HepG2 (cell line): Measurements from ENCODE around the gene FLRT2. TPM values are rescaled to one million over a fixed set of nuclear protein-coding genes. Genes with fewer than 3 reads are reported as not detected.

ENCODE experiments used
- ATAC-seq: fragments of 200-7000 bp; cut with Tn5 transposase; 3 replicates; pipeline ENCODE4 v1.9.1; 2020; ENCODE audit warnings: mild to moderate bottlenecking, moderate library complexity
- BruUV-seq: library from RNA; stranded (reverse); fragments of 400-500 nt; replicated peaks from 2 replicates; lab custom pipeline; 2021; lab: Mats Ljungman, UMichigan
- CTCF ChIA-PET: fragments of 300-600 bp; formaldehyde crosslinking; extraction: SDS; loops from one replicate; lab custom pipeline; 2021; ENCODE audit warnings: low total read pairs, inconsistent platforms, low intra/inter-chr PET ratio; lab: Yijun Ruan, JAX
- POLR2A ChIA-PET: fragments of 350-600 bp; sonication (Branson Sonifier 250); formaldehyde crosslinking; loops from one replicate; lab custom pipeline; 2020; ENCODE audit warnings: antibody characterized with exemption, inconsistent platforms; lab: Yijun Ruan, JAX
- DNase-seq: peaks from one replicate; pipeline ENCODE4 v3.0.0-alpha.2; 2015; ENCODE audit warnings: low spot score
- FAIRE-seq: peaks from 3 replicates; lab custom pipeline; 2011; peaks lifted over from hg19 to GRCh38; lab: Jason Lieb, UNC
- H2AFZ ChIP-seq: one replicate; pipeline ENCODE4 v1.6.1; 2011; ENCODE audit warnings: low read length, inconsistent platforms
- H3K27ac ChIP-seq: fragments of 300-600 bp; 3 replicates; pipeline ENCODE4 v1.8.0; 2011; ENCODE audit warnings: mixed run types, mild to moderate bottlenecking, mixed read lengths, low read length, inconsistent platforms; ENCODE audit not compliant: insufficient read depth; ENCODE audit errors: extremely low read length
- H3K27me3 ChIP-seq, 2 experiments: fragments of 200-600 bp in 1 of 2; 2 replicates in 1 of 2; 3 replicates in 1 of 2; pipeline versions ENCODE4 v1.6.0 to v1.8.0; 2011; ENCODE audit warnings: low read length in 2 of 2, mild to moderate bottlenecking in 2 of 2, moderate library complexity in 2 of 2, inconsistent platforms in 1 of 2; ENCODE audit not compliant: insufficient read depth in 2 of 2, control insufficient read depth in 1 of 2
- H3K36me3 ChIP-seq, 2 experiments: fragments of 200-600 bp in 1 of 2; replicated peaks in 1 of 2; 2 replicates in 1 of 2; 3 replicates in 1 of 2; pipeline versions ENCODE4 v1.5.1 to v1.8.0; 2011; ENCODE audit warnings: low read length in 2 of 2, inconsistent platforms in 1 of 2; ENCODE audit not compliant: insufficient read depth in 2 of 2, control insufficient read depth in 1 of 2
- H3K4me1 ChIP-seq: 2 replicates; pipeline ENCODE4 v1.5.1; 2012; ENCODE audit warnings: low read length, inconsistent platforms; ENCODE audit not compliant: insufficient read depth
- H3K4me2 ChIP-seq: 2 replicates; pipeline ENCODE4 v1.6.0; 2011; ENCODE audit warnings: low read depth, low read length, inconsistent platforms
- H3K4me3 ChIP-seq, 3 experiments: fragments of 200-600 bp in 1 of 3; sonication (generic), shearing (Covaris generic) in 1 of 3; replicated peaks in 1 of 3; 2 replicates each; pipeline ENCODE4 v1.5.1; 2011 to 2016; ENCODE audit warnings: low read length in 3 of 3, inconsistent platforms in 2 of 3, low read depth in 2 of 3, mild to moderate bottlenecking in 2 of 3, control low read depth in 1 of 3, mixed read lengths in 1 of 3; ENCODE audit not compliant: insufficient read depth in 1 of 3
- H3K79me2 ChIP-seq: one replicate; pipeline ENCODE4 v1.6.1; 2011; ENCODE audit warnings: low read length, inconsistent platforms; ENCODE audit not compliant: insufficient read depth
- H3K9ac ChIP-seq: 2 replicates; pipeline ENCODE4 v1.6.0; 2011; ENCODE audit warnings: mild to moderate bottlenecking, low read depth, low read length, inconsistent platforms; ENCODE audit not compliant: insufficient read depth
- H3K9me3 ChIP-seq: 2 replicates; pipeline ENCODE4 v1.5.1; 2012; ENCODE audit warnings: mild to moderate bottlenecking, low read length
- H4K20me1 ChIP-seq: 2 replicates; pipeline ENCODE4 v1.6.0; 2011; ENCODE audit warnings: inconsistent platforms, mild to moderate bottlenecking, low read length, moderate library complexity; ENCODE audit not compliant: insufficient read depth
- ARID5B ChIP-seq: IDR thresholded peaks from 2 replicates; pipeline ENCODE4 v1.4.0; 2020; ENCODE audit warnings: mild to moderate bottlenecking, missing genetic modification reagents
- HNF1A ChIP-seq, 2 experiments: sonication (generic) in 1 of 2; formaldehyde crosslinking in 1 of 2; IDR thresholded peaks; 2 replicates each; pipeline versions ENCODE4 v1.4.0 to v1.6.1; 2016 to 2020; ENCODE audit warnings: borderline replicate concordance in 1 of 2, low read depth in 1 of 2, mild to moderate bottlenecking in 1 of 2, missing genetic modification reagents in 1 of 2
- MBNL3 ChIP-seq: fragments of 250-450 bp; sonication (Bioruptor Pico); conservative IDR thresholded peaks from 2 replicates; pipeline ENCODE4 v1.8.0; 2022; ENCODE audit warnings: mild to moderate bottlenecking, inconsistent platforms
- MXD4 ChIP-seq: IDR thresholded peaks from 2 replicates; pipeline ENCODE4 v1.6.1; 2016; ENCODE audit warnings: mild to moderate bottlenecking, missing biosample characterization, missing genetic modification reagents
- THYN1 ChIP-seq: sonication (generic); formaldehyde crosslinking; IDR thresholded peaks from 2 replicates; pipeline ENCODE4 v1.8.1; 2023; ENCODE audit warnings: low read depth, mild to moderate bottlenecking, moderate library complexity, missing genetic modification reagents, borderline replicate concordance
- WIZ ChIP-seq: sonication (generic); formaldehyde crosslinking; IDR thresholded peaks from 2 replicates; pipeline ENCODE4 v1.5.1; 2020; ENCODE audit warnings: mild to moderate bottlenecking, missing genetic modification reagents
- ZNF101 ChIP-seq: sonication (generic); formaldehyde crosslinking; IDR thresholded peaks from 2 replicates; pipeline ENCODE4 v1.4.0; 2020; ENCODE audit warnings: mild to moderate bottlenecking, low read depth, missing genetic modification reagents, borderline replicate concordance
- ZNF557 ChIP-seq: sonication (generic); formaldehyde crosslinking; IDR thresholded peaks from 2 replicates; pipeline ENCODE4 v1.4.0; 2020; ENCODE audit warnings: missing genetic modification reagents
- WGBS: methylation state at CpG from one replicate; pipeline ENCODE4 v1.1.6; 2017; ENCODE audit warnings: low lambda C conversion rate; 5-methylcytosine and 5-hydroxymethylcytosine counted together
- in situ Hi-C: cut with HindIII; loops from 2 replicates; pipeline ENCODE4 v1.10.0; 2017; ENCODE audit warnings: low pct_unique_long_range_greater_than_20kb; ENCODE audit not compliant: extremely low pct_ligation_motif_present
- intact Hi-C: fragments of 100-400 bp; cut with micrococcal nuclease; formaldehyde crosslinking; loops from one replicate; pipeline ENCODE4 v1.10.0; 2022; ENCODE audit not compliant: unreplicated experiment
- polyA plus RNA-seq, 8 experiments: library from polyadenylated mRNA; depleted of rRNA in 3 of 8; stranded (reverse) in 7 of 8; unstranded in 1 of 8; fragments of >200 nt; fragmentation: Illumina TruSeq in 4 of 8; extraction: Trizol in 4 of 8; gene quantifications; 2 replicates each; pipeline versions ENCODE4 v1.2.1 to v1.2.3, GENCODE V29; 2011 to 2016; ENCODE audit warnings: low read depth in 4 of 8, missing spikeins in 1 of 8, mixed read lengths in 1 of 8; ENCODE audit not compliant: insufficient read depth in 1 of 8
- total RNA-seq, 5 experiments: library from RNA; depleted of rRNA; stranded (reverse); fragments of >200 nt; fragmentation: Illumina TruSeq; extraction: Trizol; gene quantifications; 2 replicates each; pipeline ENCODE4 v1.2.3, GENCODE V29; 2016; ENCODE audit warnings: low read depth in 1 of 5
- TF ChIP-seq, protein P1 (sequence below): sonication (generic); formaldehyde crosslinking; IDR thresholded peaks from 2 replicates; pipeline ENCODE4 v1.5.1; 2020; ENCODE audit warnings: mild to moderate bottlenecking, missing genetic modification reagents, borderline replicate concordance
- TF ChIP-seq, protein P2 (sequence below): sonication (generic); formaldehyde crosslinking; IDR thresholded peaks from 2 replicates; pipeline ENCODE4 v1.8.1; 2022; ENCODE audit warnings: low read depth, mild to moderate bottlenecking, missing genetic modification reagents

Gene FLRT2
- total and polyA plus RNA-seq, 2 of the 13 experiments (the other 11 are each of a cell fraction or from before 2014, with no cell fraction given): not detected

DNA sequence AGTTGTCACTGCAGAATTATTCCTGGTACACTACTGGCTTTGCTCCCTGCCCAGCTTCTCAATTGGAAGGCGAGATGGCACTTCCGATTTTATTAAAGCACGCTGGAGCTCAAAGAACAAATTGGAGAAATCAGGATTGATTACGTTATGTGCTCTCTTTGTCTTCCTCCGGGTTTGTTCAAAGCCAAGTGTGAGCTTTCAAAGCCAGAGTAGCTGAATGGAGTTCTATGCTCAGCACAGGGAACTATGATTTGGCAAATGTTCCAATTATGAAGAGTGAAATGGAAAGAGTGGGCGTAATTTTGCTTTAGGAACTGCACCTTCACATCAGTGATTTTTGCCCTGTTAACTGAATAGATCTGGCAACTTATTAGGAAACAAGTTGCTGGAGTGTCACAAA is 72.4 kb downstream of the FLRT2 start:
- no peak for ATAC-seq
- no peak for TF ChIP-seq ARID5B (CRISPR knock-in tag)
- no peak for TF ChIP-seq HNF1A (IDR thresholded peaks at IDR 0.05; ENCODE audit: low read depth)
- no peak for TF ChIP-seq HNF1A (CRISPR knock-in tag; IDR thresholded peaks at IDR 0.05; ENCODE audit: borderline replicate concordance)
- no peak for TF ChIP-seq ZNF557 (CRISPR knock-in tag)
- TF ChIP-seq, protein P1, sequence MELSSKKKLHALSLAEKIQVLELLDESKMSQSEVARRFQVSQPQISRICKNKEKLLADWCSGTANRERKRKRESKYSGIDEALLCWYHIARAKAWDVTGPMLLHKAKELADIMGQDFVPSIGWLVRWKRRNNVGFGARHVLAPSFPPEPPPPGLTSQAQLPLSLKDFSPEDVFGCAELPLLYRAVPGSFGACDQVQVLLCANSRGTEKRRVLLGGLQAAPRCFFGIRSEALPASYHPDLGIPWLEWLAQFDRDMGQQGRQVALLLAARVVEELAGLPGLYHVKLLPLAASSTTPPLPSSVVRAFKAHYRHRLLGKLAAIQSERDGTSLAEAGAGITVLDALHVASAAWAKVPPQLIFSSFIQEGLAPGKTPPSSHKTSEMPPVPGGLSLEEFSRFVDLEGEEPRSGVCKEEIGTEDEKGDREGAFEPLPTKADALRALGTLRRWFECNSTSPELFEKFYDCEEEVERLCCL (CRISPR knock-in tag): no peak
- TF ChIP-seq THYN1: no peak
- TF ChIP-seq MBNL3 (CRISPR knock-in tag): no peak
- TF ChIP-seq, protein P2, sequence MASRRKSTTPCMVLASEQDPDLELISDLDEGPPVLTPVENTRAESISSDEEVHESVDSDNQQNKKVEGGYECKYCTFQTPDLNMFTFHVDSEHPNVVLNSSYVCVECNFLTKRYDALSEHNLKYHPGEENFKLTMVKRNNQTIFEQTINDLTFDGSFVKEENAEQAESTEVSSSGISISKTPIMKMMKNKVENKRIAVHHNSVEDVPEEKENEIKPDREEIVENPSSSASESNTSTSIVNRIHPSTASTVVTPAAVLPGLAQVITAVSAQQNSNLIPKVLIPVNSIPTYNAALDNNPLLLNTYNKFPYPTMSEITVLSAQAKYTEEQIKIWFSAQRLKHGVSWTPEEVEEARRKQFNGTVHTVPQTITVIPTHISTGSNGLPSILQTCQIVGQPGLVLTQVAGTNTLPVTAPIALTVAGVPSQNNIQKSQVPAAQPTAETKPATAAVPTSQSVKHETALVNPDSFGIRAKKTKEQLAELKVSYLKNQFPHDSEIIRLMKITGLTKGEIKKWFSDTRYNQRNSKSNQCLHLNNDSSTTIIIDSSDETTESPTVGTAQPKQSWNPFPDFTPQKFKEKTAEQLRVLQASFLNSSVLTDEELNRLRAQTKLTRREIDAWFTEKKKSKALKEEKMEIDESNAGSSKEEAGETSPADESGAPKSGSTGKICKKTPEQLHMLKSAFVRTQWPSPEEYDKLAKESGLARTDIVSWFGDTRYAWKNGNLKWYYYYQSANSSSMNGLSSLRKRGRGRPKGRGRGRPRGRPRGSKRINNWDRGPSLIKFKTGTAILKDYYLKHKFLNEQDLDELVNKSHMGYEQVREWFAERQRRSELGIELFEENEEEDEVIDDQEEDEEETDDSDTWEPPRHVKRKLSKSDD (CRISPR knock-in tag): no peak
- TF ChIP-seq MXD4 (CRISPR knock-in tag): no peak
- no peak for TF ChIP-seq ZNF101 (CRISPR knock-in tag)
- TF ChIP-seq WIZ (CRISPR knock-in tag): no peak
- TF ChIP-seq, all 625 proteins: peak for 0
- no peaks in the 10 kb centered on the region for H3K27me3 ChIP-seq
- in situ Hi-C loops (no loop called here), intact Hi-C loops (no loop called here)
- no peaks in the 10 kb centered on the region for H4K20me1 ChIP-seq
- BruUV-seq: no TSS peak
- no peak overlapping the region for H3K9ac ChIP-seq
- H3K79me2 ChIP-seq: no peaks in the 10 kb centered on the region
- H3K4me2 ChIP-seq: no peak overlapping the region
- H3K4me3 ChIP-seq: no peak overlapping the region
- peaks cover 34% of the 10 kb centered on the region; the same call in 1 of the 2 replicates for H3K9me3 ChIP-seq
- CTCF ChIA-PET: no interaction called here
- no peak for FAIRE-seq
- H3K27ac ChIP-seq: no peak overlapping the region
- no peak overlapping the region for H2AFZ ChIP-seq
- H3K4me1 ChIP-seq: no peaks in the 10 kb centered on the region
- no peak for DNase-seq
- H3K36me3 ChIP-seq: no peaks in the 10 kb centered on the region
- 3% methylated on average over 6 of the region's 6 CpGs for WGBS
- POLR2A ChIA-PET: no interaction called here
